Stomach (tissue), 4 donors: Measurements from ENCODE around the gene FOXN3.

Experiments
- POLR2A ChIP-seq, 4 donors: fragments of 450-650 bp; IDR thresholded peaks; one replicate each; pipeline ENCODE4 v1.6.1; 2016; ENCODE audit warnings: antibody characterized with exemption in 4 of 4, control low read depth in 2 of 4, mild to moderate bottlenecking in 1 of 4, moderate library complexity in 1 of 4
- TF ChIP-seq, protein P1 (sequence below), 7 experiments: fragments of 450-650 bp in 4 of 7; fragments of 200-600 bp in 3 of 7; sonication (generic) in 3 of 7; IDR thresholded peaks; one replicate each; pipeline ENCODE4 v1.5.1; 2016 to 2019; ENCODE audit warnings: antibody characterized with exemption in 7 of 7, control low read depth in 2 of 7, mild to moderate bottlenecking in 1 of 7

DNA sequence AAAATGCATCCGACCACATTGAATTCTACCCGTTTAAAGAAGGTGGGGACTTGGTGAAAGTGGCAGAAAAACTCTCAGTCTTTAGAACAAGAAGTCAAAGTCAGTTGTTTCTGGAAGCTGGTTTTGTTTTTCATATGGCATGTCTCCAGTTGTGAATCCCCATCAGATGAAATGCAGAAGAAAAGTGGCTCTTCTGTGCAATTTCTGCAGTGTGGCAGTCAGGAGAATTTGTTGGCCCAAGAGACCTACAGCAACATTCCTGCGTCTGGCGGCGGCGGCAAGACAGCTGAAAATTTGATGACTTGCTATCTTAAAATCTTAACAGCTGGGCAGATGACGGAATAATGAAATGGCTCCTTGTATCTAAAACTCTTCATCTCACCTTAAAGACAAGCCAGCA lies 201.5 kb downstream of the FOXN3 start:
- TF ChIP-seq POLR2A (IDR thresholded peaks at IDR 0.05) = no peak
- TF ChIP-seq, protein P1, sequence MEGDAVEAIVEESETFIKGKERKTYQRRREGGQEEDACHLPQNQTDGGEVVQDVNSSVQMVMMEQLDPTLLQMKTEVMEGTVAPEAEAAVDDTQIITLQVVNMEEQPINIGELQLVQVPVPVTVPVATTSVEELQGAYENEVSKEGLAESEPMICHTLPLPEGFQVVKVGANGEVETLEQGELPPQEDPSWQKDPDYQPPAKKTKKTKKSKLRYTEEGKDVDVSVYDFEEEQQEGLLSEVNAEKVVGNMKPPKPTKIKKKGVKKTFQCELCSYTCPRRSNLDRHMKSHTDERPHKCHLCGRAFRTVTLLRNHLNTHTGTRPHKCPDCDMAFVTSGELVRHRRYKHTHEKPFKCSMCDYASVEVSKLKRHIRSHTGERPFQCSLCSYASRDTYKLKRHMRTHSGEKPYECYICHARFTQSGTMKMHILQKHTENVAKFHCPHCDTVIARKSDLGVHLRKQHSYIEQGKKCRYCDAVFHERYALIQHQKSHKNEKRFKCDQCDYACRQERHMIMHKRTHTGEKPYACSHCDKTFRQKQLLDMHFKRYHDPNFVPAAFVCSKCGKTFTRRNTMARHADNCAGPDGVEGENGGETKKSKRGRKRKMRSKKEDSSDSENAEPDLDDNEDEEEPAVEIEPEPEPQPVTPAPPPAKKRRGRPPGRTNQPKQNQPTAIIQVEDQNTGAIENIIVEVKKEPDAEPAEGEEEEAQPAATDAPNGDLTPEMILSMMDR (IDR thresholded peaks at IDR 0.05) = no peak
